Right ventricle myocardium superior (tissue), 1 donor: ENCODE results near the gene TMEM239. TPM values are rescaled to one million over a fixed set of nuclear protein-coding genes. Genes with fewer than 3 reads are reported as not detected.
A peak's percentile ranks its signal among the peaks of the same experiment; 100 is the strongest.
"Not testable (repeated sequence)": the region's sequence is repeated elsewhere in the genome, so short reads cannot be mapped to it uniquely, and the experiment has no call there.

Experiments
- ATAC-seq: fragments of 200-7000 bp; cut with Tn5 transposase; one replicate; pipeline ENCODE4 v1.9.1; 2020; ENCODE audit warnings: mild to moderate bottlenecking; ENCODE audit not compliant: poor library complexity
- DNase-seq: peaks from one replicate; pipeline ENCODE4 v3.0.0-alpha.2; 2020
- intact Hi-C: fragments of 100-400 bp; cut with DNase I; formaldehyde crosslinking; loops from one replicate; pipeline ENCODE4 v1.11.2; 2022
- long read RNA-seq: library from polyadenylated mRNA; unstranded; transcript quantifications from one replicate; pipeline ENCODE4 v2.0.0, GENCODE V29; 2021
- total RNA-seq: library from RNA; stranded (reverse); fragmentation: NEBNext Ultra II Directional; extraction: Animal tissue kit (Norgen Biotek cat#: 25700); gene quantifications from one replicate; pipeline ENCODE4 v1.2.1, GENCODE V29; 2021
- donor health status: DM: no; HTN: yes; CAD: no; lungs with severe emphysema.

The TMEM239 gene
- total RNA-seq: not detected
- long read RNA-seq: 0 reads

DNA sequence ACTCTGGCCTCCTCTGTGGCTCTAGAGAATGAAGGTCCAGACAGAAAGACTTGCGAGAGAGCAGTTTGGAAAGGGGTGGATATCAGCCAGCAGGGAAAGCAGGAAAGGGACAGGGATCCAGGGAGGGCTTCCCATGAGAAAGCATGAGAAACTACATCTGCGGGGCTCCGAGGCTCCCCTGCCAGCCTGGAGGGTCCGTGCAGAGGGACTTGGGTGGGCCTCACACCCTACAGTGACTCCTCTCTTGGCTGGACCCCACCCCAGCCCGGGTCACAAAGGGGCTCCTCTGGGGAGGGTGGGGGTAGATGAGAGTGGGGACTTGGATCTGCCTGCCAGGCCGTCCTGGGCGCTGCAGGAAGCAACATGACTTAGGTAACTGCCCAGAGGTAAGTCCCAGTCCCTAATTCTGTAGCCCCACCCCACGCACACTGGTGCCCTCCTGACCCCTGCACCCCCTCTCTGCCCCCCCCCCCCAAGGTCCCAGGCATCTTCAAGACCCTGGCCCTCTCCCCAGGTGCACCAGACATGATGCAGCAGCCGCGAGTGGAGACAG, at the start of gene TMEM239:
TMEM239 (plus strand) TSS at position 335 of the 553 bp plus-strand sequence; CDS start at position 526, 191 bp downstream.
- no peak for ATAC-seq
- intact Hi-C loops: no loop called here
- DNase-seq: no peak

DNA sequence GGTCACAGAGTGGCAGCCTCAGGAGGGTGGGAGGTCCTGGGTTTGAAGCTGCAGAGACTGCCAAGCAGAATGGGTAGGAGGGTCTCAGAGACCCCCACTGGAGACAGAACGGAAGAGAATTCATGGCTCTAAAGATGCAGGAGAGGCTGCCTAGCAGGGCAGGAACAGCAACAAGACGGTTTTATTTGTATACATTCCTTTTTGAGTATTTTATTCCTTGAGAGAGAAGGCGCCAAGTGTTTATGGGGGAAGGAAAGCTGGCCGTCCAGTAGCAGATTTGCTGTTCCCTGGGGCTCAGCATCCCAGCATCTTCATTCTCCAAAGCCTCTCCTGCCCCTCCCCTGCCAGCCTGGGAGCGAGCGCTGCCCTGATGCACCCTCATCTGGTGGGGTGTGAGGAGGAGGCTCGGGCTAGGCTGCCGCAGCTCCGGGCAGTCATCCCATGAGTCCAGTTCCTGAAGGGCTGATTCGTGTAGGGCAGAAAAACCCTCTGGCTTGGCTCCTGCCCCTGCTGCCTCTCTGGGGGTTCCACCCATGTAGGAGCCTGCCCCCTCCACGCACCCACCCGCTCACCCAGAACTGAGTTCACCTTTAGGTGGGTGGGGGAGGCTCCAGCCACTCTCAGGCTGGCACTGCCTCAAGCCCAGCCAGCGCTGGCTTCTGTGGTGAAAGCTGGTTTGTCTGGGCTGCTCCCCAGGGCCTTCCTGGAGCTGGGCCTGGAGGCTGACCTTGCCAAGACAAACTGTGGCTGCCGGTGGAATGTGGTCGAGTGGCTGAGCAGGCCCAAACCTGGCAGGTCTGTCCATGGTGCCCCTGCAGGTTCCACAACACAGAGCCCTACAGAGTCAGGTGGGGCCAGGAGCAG, 48.2 kb upstream of the TMEM239 start:
- intact Hi-C loops: no loop called here

DNA sequence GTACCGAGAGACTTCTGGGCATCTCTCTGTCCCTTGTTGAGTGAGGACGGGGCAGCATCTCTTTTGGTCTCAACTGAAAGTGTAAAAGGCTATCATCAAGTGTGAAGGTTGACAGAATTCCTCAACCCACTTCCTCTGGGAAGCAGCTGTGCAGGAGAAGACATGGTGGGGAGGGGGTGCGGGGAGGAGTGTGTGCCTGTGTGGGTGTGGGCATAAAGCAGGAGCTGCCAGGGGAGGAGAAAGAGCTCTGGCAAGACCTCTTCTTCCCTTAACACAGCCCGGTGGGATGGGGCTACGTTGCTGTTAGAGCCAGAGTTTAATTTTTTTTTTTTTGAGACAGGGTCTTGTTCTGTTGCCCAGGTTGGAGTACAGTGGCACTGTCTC, 47.5 kb upstream of the TMEM239 start:
- DNase-seq: no peak
- intact Hi-C loops: no loop called here
- ATAC-seq: no peak

More for the DNA sequence above, 48.2 kb upstream of the TMEM239 start:
- DNase-seq (peak; percentile 61), ATAC-seq (peak; percentile 85)

DNA sequence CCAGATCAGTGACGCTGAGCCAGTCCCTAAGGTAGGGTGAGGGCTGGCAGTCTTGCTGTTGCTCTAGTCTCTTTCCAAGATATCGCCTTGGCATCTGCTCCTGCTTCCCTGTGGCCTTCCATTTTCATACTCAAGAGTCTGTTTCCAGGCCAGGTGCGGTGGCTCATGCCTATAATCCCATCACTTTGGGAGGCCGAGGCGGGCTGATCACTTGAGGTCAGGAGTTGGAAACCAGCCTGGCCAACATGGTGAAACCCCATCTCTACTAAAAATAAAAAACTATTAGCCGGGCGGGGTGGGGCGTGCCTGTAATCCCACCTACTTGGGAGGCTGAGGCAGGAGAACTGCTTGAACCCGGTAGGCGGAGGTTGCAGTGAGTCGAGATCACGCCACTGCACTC, 46.1 kb upstream of the TMEM239 start:
- DNase-seq, ATAC-seq, intact Hi-C loops: not testable (repeated sequence)

DNA sequence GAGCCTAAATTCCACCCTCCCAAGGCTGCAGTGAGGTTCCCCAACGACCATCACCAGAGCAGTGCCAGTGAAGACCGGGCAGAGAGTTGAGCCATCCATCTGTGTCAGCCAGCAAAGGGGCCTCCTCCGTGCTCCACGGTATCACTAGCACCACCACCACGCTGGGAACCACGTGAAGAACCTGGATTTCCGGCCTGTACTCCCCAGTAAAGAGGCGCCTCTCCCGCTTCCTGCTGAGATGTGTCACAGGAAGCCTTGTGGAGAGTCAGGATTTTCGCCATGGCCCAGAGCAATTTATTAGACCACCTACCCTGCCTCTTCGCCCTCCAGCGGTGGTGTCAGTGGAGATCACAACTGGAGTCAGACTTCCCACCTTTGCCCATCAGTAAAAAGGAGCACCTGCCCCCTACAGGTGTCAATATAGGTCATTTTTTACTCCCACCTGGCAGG, 44.5 kb upstream of the TMEM239 start:
- ATAC-seq: no peak
- intact Hi-C loops: no loop called here
- DNase-seq: no peak

DNA sequence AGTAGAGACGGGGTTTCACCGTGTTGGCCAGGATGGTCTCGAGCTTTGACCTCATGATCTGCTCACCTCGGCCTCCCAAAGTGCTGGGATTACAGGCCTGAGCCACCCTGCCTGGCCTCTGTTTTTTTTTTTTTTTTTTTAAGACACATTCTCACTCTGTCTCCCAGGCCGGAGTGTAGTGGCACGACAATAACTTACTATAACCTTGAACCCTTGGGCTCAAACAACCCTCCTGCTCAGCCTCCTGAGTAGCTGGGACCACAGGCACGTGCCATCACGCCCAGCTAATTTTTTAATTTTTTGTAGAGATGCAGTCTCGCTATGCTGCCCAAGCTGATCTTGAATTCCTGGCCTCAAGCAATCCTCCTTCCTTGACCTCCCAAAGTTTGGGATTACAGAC, 42.4 kb upstream of the TMEM239 start:
- DNase-seq (no peak), ATAC-seq (no peak)
- intact Hi-C loops: no loop called here

DNA sequence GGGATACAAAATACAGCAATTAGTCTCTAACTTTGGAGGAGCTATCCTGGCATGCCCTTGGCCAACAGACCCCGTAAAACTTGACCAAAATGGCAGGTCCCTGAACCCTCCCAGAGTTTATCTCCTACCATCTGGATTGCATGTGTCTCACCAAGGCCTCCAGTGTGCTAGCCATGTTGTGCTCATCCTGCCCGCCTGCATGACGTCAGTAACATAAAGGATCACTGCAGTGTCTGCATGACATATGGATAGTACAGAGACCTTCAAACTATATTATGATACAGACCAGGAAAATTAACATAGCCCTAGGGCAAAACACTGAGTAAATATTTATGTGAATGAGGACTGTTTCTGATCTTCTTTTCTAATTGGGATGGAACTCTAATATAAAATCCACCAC, 41.0 kb upstream of the TMEM239 start:
- intact Hi-C loops: no loop called here
- no peak for ATAC-seq
- no peak for DNase-seq

DNA sequence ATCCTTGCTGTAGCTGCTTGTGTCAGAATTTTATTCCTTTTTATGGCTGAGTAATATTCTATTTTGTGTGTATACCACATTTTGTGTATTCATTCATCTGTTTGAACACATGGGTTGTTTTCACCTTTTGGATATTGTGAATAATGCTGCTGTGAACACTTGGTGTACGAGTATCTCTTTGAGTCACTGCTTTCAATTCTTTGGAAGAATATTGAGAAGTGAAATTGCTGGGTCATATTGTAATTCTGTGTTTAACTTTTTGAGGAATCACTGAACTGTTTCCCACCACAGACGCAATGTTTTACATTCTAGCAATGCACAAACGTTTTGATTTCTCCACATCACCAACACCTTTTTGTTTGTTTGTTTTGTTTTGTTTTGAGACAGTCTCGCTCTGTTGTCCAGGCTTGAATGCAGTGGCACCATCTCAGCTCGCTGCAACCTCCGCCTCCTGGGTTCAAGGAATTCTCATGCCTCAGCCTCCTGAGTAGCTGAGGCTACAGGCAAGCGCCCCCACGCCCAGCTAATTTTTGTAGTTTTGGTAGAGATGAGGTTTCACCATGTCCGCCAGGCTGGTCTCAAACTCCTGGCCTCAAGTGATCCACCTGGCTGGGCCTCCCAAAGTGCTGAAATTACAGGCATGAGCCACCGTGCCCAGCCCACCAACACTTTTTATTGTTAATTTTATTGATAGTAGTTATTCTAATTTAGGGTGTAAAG, 37.4 kb upstream of the TMEM239 start:
- ATAC-seq: no peak
- intact Hi-C loops: no loop called here

DNA sequence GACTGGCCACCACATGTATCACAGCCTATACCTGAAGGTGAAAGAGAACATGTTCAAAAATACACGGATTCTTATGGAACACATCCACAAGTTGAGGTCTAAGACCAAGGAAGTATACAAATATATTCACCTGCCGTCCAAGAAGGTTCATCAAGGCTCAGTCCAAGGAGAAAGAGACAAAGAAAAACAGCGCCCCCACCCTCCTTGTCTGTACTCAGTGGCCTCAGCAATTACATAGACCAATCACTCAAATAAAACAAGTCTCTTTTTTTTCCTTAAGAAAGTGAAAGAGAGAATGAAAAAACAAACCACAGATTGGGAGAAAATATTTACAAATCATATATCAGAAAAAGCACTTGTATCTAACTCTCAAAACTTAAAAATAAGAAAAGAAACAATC, 35.2 kb upstream of the TMEM239 start:
- no peak for DNase-seq
- no peak for ATAC-seq
- intact Hi-C loops: no loop called here

More for the DNA sequence above, 37.4 kb upstream of the TMEM239 start:
- DNase-seq: no peak

DNA sequence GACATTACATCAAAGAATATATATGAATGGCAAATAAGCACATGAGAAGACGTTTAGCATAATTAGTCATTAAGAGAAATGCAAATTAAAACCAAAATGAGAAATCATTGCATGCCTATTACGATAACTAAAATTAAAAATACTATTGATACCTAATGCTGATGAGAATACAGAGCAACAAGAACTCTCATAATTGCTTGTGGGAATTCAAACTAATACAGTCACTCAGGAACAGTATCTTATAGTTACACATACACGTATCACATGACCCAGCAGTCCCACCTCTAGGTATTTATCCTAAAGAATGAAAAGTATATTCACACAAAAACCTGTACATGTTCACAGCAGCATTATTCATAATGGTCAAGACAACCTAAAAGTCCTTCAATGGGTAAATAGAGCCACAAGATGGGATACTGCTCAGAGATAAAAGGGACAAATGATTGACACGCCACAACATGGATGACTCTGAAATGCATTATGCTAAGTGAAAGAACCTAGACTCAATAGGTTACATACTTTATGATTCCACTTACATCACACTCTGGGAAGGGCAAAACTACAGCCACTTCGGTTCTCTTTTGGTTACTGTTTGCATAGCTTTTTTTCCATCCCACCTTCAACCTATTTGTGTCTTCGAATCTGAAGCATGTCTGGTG, 32.1 kb upstream of the TMEM239 start:
- DNase-seq: no peak
- intact Hi-C loops: no loop called here
- no peak for ATAC-seq

DNA sequence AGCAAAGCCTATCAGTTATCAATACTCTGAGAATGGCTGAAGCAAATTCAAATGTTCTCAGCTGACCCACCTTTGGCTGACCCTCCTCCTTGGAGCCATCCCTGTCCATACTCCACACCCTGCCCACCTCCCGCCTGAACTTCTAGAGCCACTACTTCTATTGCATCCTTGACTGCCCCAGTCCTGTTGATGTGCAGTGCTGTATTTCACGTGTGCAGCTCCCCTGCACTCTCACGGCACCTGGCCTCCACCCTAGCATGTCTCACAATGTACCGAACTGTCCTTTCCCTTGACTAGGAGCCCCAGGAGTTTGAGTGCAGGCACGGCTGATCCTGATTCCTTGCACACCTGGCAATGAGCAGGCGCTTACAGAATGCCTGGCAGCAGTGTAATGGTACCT, 22.7 kb upstream of the TMEM239 start:
- ATAC-seq (no peak), DNase-seq (no peak)
- intact Hi-C loops: no loop called here

DNA sequence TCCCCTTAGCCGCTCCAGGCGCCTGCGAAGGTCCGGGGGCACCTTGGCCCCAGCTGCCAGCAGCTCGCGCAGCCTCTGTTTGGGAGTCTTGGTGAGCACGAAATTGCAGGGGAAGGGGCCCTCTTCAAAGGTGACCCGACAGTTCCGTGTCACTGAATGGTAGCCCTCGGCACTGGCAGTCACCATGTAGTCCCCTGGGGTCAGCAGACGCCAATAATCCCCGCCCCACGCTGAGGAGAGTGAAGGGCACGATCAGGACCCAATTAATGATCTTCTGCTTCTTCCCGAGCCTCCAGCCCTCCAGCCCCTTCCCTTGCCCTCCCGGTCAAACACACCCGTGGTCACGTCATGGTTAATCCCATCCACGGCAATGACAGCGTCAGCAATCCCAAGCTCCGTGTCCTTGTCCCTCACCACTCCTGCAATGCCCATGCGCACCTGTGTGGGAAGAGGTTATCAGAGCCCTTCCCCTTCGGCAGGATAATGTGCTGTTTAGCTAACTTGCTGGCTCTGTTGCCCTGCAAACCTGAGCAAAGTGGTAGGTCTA, 21.9 kb upstream of the TMEM239 start:
- intact Hi-C loops: no loop called here
- DNase-seq: no peak
- ATAC-seq: no peak

DNA sequence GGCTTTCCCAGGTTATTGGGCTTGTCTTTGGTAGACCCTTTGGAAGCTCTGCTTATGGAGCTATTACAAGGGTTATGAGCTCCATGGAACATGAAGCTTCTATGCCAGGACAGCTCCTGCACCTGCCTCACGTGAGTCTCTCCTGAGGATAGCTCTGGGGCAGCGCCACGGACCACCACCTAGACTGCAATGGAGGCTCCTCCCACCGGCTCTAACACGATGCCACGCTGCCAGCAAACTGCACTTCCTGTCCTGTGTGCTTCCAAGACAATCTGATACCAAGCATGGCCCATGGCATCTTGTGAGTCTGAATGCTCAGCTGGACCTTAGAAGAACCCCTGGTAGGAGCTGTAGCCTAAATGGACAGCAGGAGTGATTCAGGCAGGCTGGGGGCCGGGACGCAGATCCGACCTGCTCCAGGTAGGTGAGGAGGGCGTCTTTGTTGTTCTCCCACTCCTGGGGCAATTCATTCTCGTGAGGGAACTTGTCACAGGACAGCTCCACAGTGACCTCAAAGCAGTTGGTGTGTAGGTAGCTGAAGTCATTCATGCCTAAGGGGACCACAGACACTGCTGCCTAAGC, 21.2 kb upstream of the TMEM239 start:
- ATAC-seq: no peak
- intact Hi-C loops: no loop called here
- DNase-seq: no peak

DNA sequence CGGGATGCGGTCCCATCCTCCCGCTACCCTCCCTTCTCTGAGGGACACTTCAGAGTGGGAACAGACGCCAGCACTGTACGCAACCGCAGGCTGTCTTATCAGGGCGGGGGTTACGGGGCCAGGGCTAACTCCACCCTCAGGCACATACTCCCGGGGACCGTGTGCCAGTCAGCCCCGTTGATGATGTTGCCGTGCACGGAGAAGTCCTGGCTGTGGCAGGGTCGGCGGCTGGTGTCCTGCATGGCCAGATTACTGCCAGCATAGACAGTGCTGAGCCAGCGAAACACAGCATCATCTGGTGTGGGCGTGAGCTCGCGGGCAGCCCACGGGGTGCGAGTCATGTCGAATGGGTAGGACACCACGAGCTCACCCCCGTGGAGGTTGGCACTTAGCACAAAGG, 20.7 kb upstream of the TMEM239 start:
- DNase-seq: no peak
- ATAC-seq: no peak
- intact Hi-C loops: no loop called here

DNA sequence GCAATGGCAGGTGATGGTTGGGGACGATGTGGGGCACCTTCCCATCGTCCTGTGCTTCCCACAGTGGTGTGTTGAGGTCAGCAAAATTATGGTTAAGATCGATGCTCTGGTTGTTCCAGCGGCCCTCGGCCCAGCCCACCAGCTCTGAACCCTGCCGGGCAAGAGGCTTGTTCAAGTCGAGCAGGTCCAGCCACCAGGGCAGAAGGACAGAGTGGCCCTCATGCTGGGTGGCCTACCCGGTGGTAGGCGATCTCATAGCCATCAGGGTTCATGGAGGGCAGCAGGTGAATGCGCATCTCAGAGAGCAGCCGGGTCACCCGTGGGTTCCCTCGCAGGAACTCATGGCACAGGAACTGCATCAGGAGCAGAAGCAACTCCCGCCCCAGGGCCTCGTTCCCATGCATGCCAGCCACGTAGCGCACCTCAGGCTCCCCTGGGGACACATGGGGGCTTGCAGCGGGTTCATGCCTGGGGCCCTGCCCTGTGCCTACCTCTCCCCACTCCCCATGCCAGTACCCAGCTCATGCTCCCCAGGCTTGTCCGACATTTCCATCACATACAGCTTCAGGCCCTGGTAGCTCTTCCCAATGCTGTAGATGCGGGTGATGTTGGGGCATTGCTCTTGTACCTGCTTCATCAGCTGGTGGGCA, 20.0 kb upstream of the TMEM239 start:
- ATAC-seq (no peak), DNase-seq (no peak)
- intact Hi-C loops: no loop called here

DNA sequence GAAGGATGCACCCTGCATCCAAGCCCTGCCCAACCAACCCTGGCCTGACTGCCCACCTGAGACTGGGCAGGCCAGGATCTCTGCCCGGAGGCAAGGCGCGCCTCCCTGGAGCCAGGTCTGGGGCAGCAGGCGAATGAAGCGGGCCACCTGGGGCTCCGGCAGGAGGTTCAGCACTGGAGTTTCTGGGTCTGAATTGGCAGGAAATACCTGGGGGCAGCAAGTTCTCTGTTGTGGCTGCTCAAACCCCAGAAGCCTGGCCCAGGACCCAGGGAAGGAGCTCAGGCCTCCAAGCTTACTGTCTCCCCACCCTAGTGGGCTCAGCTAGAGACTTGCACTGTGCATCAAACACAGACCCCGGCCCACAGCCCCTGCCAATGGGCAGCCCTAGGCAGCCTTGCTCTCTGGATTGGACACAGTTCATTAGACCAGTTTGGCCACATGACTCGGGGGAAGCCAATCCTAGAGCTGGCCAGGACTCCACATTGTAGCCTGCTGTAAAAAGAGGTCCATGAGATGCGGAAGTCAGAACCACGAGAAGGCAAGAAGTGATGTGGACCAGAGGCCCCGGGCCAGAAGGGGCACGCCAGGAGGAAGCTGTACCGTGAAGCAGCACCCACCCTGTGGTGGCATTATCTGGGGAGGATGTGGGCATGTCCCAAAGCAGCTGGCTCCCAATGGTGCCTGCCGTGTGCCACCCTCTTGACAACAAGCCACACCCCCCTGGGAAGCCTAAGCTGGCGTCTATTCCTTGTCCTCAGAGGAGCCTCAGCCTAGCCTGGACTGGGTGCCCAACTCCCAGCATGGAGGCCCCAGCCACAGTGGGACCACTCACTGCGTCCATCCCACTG, 18.8 kb upstream of the TMEM239 start:
- ATAC-seq: no peak
- intact Hi-C loops: no loop called here
- no peak for DNase-seq

DNA sequence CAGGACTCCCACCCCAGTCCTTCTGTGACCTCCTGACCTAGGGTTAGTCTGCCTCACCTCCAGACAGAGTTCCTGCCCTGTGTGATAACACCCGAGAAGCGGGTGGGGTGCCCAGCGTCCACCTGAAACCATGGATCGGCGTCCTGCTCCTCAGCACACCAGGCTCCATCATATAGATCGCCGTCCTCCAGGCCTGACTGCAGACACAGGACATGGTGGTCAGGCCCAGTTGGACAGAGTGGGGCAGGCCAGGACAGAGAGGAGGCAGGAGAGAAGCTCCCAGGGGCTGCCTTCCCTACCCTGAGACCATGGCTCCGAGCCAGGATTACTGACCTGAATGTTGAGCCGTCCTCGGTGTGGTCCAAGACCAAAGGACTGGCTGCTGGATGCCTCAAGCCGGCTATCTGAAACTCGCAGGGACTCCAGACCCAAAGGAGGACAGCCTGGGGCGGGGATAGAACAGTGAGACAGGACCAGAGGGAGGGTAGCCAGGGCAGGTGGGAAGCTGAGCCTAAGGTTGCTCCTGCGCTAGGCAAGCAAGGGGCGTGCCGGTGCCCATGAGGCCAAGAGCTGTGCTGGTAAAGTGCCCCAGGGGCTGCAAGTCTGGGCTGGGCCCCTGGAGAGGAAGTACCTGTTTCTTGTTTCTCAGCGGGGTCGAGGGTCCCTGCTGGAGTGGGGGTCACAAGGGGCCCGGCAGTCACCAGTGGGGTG, 17.9 kb upstream of the TMEM239 start:
- ATAC-seq: no peak
- DNase-seq: no peak
- intact Hi-C loops: no loop called here
